GM19455 (cell line): ENCODE data around the gene VPS35.
"Not testable (repeated sequence)": the region's sequence is repeated elsewhere in the genome, so short reads cannot be mapped to it uniquely, and the experiment has no call there.

Experiments used
- ATAC-seq: cut with Tn5 transposase; IDR thresholded peaks from one replicate; pipeline ENCODE4 v1.9.1; 2021; ENCODE audit not compliant: unreplicated experiment

Gene VPS35

GRCh38 chr16:46673320-46674013 lies 15.5 kb downstream of the VPS35 start:
- ATAC-seq: no peak

- no peak for ATAC-seq
Observed at GRCh38 chr16:46662123-46662522, 26.9 kb downstream of the VPS35 start.

GRCh38 chr16:46658925-46659324 lies 30.1 kb downstream of the VPS35 start:
- peak; percentile 92 for ATAC-seq

DNA sequence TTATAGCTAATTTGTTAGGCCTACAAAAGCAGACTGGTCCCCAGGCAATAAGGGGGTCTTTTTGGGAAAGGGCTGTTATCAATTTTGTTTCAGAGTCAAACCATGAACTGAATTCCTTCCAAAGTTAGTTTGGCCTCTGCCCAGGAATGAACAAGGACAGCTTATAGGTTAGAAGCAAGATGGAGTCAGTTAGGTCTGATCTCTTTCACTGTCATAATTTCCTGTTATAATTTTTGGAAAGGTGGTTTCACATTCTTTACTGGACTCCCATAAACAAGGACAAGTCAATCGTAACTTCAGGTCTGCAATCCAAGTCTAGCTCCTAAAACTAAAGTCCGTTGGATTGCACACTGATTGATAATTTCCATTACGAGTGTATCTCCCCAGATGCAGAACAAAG lies 37.7 kb downstream of the VPS35 start:
- ATAC-seq: no peak

- no peak for ATAC-seq
Observed at GRCh38 chr16:46650254-46650623, 38.7 kb downstream of the VPS35 start.

- no peak for ATAC-seq
Observed at GRCh38 chr16:46649588-46650253, 39.3 kb downstream of the VPS35 start.

DNA sequence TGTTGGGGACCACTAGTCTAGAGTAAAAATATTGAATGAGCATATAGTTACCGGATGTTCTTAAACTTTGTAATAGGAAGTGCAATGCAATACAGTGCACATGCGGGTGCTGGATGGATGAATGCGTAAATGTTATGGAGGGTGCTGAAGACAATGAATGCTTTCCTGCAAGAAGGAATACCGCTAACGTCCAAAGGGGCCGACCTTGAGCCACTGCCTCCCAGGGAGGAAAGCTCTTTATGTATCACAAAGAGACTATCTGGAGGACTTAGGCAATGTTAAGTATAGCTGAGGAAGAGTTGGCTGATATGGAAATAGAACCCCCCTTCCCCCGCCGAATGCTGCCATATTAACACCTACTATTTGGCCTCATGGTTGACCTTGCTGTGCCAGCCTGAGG lies 40.3 kb downstream of the VPS35 start:
- no peak for ATAC-seq

GRCh38 chr16:46638947-46639925 lies 49.7 kb downstream of the VPS35 start:
- no peak for ATAC-seq

DNA sequence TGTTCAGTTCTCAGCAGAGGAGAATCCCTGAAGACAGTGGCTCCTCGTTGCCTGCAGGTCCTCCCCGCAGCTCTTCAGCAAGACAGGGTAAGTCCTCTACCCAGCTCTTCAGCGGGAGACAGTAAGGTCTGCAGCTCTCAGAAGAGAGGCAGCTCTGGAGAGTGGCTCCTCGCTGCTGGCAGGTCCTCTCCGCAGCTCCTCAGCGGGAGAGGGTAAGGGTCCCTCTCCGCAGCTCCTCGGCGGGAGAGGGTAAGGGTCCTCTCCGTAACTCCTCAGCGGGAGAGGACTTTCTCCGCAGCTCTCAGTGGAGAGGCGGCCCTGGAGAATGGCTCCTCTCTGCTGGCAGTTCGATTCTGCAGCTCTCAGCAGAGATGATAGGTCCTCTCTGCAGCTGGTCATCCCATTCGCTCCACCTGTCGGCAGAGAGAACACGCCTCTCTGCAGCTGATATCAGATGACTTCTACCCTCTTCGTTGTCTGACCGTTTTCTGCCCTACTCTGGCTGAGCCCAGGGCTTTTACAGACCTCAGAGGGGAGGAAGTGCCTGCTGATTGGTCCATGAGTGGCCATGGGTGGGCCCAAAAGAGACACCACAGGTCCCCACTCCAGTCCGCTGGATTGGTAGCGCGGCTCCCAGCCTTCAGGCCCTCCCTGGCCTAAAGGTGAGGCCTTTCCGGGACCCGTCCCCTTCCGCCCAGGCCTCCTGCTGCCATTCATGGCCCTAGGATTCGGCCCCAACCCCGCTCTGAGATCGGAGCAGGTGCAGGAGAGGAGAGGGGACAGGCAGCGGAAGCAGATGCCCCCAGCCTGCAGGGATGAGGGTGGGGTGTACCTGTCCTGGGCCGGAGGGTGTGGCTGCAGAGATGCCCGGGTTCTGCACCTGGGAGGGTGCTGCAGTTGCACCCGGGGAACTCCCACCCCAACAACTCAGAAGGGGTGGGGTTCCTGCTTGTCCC lies 55.9 kb downstream of the VPS35 start:
- ATAC-seq: no peak

- ATAC-seq: no peak
Observed at GRCh38 chr16:46629331-46630219, 59.4 kb downstream of the VPS35 start.

GRCh38 chr16:46627746-46628145 lies 61.2 kb downstream of the VPS35 start:
- ATAC-seq: no peak

GRCh38 chr16:46626681-46627080 lies 62.3 kb downstream of the VPS35 start:
- ATAC-seq: not testable (repeated sequence)

- not testable (repeated sequence) for ATAC-seq
Observed at GRCh38 chr16:46624862-46625261, 64.1 kb downstream of the VPS35 start.

GRCh38 chr16:46623707-46624106 lies 65.3 kb downstream of the VPS35 start:
- ATAC-seq: not testable (repeated sequence)

GRCh38 chr16:46623246-46623645 lies 65.7 kb downstream of the VPS35 start:
- ATAC-seq: not testable (repeated sequence)

DNA sequence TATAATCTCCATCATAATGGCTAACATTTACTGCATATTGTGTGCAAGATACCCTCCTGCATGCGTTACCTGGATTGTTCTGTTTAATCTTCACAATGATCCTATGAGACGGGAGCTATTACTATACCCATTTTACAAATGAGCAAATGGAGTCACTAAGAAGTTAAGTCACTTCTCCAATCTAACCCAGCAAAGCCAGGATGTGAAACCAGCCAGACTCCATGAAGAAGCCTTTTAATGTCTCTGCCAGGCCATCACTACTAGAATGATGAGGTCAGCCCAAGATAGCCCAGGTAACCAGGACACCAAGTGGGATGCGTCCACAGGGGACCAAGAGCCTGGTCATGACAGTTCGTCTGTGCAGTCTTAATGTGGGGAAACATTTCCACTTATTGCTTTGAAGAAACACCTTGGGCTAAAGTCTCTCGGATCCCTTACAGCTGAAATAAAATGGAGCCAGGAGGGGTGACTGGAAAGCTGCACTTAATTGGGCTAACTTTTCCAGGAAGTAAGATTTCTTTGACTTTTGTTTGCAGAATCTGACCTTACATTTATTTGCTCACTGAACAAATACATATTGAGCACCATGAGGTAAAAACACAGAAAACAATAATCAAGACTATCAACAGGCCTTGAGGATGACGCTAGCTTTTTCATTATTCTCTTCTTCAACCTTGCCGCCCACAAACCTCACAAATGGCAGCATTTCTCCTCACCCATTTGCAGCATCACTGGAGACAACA lies 66.9 kb downstream of the VPS35 start:
- no peak for ATAC-seq

GRCh38 chr16:46621006-46621933 lies 67.7 kb downstream of the VPS35 start, which contains the start of gene SHCBP1:
Gene SHCBP1 (minus strand): TSS chr16:46621379. CDS start chr16:46621359, 20 bp downstream.
- peak; percentile 94 for ATAC-seq
